ENCODE results near the gene OGA.

OGA gene

DNA sequence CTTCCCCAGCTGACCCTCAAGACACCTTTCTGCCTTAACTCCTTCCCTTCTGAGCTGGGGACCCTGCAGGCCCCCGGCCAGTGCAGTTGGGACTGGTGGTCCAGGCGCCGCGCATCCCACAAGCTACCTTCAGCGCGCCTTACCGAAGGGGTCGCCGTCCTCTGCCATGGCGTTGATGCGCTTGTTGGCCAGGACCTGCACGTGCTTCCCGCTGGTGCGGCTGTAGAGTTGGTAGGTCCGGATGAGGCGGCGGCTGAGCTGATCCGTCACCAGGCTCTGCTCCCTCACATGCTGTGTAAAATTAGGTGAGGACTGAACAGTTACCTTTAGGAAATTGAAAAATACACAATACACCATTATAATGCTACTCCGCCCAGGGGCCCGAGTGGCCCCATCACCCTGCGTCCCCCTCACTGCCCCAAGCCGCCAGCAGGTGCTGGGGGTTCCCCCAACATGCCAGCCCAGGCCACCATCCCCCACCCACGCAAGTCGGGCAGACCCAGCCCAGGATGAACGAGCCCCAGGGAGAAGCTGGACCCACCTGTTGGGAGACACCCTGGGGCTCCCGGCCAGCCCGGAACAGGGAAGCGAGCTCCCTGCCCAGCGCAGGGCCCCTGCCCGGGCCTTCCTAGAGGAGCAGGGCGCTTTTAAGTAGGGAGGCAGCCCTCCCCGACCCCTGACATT, 43.5 kb downstream of the OGA start:
- TF ChIP-seq, protein P1, sequence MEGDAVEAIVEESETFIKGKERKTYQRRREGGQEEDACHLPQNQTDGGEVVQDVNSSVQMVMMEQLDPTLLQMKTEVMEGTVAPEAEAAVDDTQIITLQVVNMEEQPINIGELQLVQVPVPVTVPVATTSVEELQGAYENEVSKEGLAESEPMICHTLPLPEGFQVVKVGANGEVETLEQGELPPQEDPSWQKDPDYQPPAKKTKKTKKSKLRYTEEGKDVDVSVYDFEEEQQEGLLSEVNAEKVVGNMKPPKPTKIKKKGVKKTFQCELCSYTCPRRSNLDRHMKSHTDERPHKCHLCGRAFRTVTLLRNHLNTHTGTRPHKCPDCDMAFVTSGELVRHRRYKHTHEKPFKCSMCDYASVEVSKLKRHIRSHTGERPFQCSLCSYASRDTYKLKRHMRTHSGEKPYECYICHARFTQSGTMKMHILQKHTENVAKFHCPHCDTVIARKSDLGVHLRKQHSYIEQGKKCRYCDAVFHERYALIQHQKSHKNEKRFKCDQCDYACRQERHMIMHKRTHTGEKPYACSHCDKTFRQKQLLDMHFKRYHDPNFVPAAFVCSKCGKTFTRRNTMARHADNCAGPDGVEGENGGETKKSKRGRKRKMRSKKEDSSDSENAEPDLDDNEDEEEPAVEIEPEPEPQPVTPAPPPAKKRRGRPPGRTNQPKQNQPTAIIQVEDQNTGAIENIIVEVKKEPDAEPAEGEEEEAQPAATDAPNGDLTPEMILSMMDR (IDR thresholded peaks at IDR 0.05; ENCODE audit: borderline replicate concordance, insufficient read depth, low read depth, low read length): no peak
- no peak overlapping the region for H3K4me3 ChIP-seq (ENCODE audit: low read depth, low read length)

- TF ChIP-seq, protein P1 (IDR thresholded peaks at IDR 0.05; ENCODE audit: borderline replicate concordance, insufficient read depth, low read depth, low read length): no peak
- H3K4me3 ChIP-seq (ENCODE audit: low read depth, low read length): no peak overlapping the region
Measured at GRCh38 chr10:101773923-101774588, 44.2 kb downstream of the OGA start.

DNA sequence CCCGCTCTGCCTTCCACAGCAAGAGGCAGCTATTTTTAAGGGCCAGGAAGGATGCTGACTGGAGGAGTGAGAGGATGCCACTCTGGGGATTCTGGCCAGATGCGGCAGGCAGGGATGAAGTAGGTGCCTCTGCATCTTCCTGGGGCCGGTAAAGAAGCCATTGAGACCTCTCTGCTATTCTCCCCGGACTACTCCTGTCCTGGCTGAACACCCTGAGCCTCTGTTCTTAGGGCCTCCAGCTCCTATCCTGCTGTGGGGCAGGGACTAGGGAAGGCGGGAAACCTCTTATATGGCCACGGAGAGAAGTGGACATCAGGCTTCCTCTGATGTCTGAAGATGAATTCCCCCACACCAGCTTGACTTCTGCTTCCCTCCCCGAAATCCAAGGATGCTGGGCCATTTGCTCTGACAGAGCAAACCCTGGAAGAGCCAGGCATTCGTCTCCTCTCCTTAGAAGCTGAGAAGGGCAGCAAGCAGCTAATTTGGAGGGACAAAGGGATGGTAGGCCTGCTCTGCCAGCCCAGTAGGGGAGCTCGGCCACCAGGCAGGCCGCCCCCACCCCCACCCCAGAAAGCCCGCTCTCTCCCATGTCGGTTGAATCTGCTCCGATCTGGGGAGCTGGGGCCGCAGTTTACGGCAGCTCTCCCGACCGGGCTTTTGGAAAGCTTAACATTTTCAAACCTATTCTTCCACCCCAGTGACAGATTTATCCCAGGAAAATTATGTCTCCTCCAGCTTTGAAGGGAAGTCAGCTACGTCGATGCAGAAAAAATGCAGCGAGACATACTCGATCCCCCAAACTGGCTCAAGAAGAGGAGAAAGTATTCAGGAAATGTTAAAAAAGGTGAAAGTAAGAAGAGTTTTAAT, 45.1 kb downstream of the OGA start:
- TF ChIP-seq, protein P1 (IDR thresholded peaks at IDR 0.05; ENCODE audit: borderline replicate concordance, insufficient read depth, low read depth, low read length): no peak
- no peak overlapping the region for H3K4me3 ChIP-seq (ENCODE audit: low read depth, low read length)

GRCh38 chr10:101772017-101772894, 46.0 kb downstream of the OGA start:
- H3K4me3 ChIP-seq (ENCODE audit: low read depth, low read length): no peak overlapping the region
- TF ChIP-seq, protein P1 (IDR thresholded peaks at IDR 0.05; ENCODE audit: borderline replicate concordance, insufficient read depth, low read depth, low read length): no peak

- no peak overlapping the region for H3K4me3 ChIP-seq (ENCODE audit: low read depth, low read length)
- TF ChIP-seq, protein P1 (IDR thresholded peaks at IDR 0.05; ENCODE audit: borderline replicate concordance, insufficient read depth, low read depth, low read length): no peak
Measured at GRCh38 chr10:101771380-101771779, 46.9 kb downstream of the OGA start.

GRCh38 chr10:101770331-101771215, 47.7 kb downstream of the OGA start:
- TF ChIP-seq, protein P1 (IDR thresholded peaks at IDR 0.05; ENCODE audit: borderline replicate concordance, insufficient read depth, low read depth, low read length): no peak
- H3K4me3 ChIP-seq (ENCODE audit: low read depth, low read length): no peak overlapping the region

Data from GM12875 (cell line).